H4 (cell line): ENCODE results near the gene TAS2R39. TPM values are rescaled to one million over a fixed set of nuclear protein-coding genes. Genes with fewer than 3 reads are reported as not detected.

Experiments used
- DNase-seq: peaks from one replicate; pipeline ENCODE4 v3.0.0-alpha.2; 2015; ENCODE audit warnings: low spot score
- total RNA-seq: library from RNA; depleted of rRNA; stranded (reverse); fragments of >200 nt; shearing (Covaris generic); gene quantifications from 2 replicates; pipeline ENCODE4 v1.2.3, GENCODE V29; 2014; rRNA removed

TAS2R39 gene
- total RNA-seq, 1 experiment from 2014 or later = not detected

DNA sequence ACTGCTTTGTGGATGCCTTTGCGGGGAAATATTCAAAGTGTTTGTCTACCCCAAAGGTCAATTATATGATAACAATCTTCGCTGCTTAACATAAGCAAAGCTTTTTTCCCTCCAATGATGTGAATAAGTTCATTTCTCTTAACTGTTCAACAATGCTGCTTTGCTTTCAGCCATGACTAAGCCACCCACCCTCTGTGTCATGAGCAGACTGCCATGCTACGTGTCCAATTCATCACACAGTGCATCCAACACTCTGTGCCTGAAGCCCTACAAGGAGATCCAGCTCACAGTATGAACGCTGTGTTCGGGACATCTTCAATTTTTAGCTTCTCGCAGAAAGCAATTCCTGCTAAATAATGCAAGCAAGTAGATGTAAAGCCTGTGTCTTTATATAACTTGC is 32.9 kb downstream of the TAS2R39 start:
- DNase-seq = no peak

DNA sequence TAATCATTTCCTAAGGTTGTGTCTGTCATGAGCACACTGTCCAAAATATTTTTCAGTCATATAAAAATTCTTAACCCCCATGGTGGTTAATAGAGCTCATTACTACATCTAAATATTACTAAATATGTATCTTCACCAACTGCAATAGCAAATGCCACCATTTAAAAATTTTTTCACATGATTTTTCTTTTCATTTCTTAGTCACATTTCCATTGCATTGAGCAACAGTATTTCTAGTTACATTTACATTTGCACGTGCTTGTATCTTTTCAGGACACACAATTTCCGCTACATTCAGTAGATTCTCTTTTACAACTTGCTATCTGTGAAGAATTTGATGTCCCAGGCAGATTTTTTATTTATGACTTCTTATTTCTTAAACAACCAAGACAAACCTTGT is 33.5 kb downstream of the TAS2R39 start:
- no peak for DNase-seq

DNA sequence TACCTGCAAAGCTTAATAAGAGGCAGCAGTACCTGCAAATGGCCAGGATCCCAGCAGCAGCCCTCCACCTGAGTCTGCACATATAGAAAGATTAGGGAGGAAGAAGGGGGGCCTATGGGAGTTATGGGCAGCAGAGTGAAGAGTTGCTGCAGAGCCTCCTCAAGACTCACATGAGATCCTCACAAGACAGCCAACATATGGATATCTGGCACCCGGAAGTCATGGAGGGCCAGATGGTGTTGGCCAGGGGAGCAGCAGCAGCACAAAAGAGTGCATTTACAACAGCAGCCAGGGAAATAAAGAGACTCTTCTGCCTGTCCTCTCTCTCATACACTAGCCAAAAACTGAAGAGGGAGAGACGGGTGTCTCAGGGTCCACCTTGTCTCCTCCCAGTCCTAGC is 34.6 kb downstream of the TAS2R39 start:
- no peak for DNase-seq

DNA sequence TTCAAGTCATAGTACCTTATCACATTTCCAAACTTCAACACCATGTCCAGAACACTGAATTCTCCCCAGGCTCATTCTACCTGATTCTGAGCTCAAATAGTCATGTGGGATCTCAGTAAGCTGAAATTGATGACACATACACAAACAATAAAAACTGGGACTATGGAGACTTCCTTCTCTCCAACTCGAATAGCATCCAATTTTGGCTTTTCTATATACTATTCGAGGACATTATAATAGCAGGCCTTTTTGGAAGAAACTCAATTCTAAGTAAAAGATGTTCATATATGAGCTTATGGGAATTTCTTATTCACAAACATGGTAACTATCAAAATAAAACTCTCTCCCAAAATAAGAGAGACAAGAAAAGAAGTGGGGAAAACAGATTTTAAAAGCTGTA is 38.1 kb downstream of the TAS2R39 start:
- no peak for DNase-seq

DNA sequence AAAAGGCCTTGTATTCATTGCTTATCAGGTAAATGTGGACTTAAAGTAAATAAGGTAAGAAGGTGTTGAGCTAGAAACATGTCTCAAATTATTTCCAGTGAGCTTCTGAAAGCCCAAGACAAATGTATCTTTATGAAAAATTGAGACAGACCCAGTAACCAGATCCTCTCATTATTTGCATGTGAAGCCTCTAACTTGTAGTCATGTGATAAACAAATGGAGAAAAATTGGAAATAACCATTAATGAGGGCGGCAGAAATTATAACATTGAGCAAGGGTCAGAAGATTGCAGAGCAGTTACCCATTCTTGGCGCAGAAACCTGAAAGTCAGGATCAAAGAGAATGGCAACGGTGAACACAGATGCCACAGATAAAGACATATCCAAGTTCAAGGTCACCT is 38.5 kb downstream of the TAS2R39 start, which contains the start of gene TAS2R40:
Gene TAS2R40 (plus strand): TSS at position 301 of the 400 bp plus-strand sequence. CDS start 42 bp downstream, at position 343.
- no peak for DNase-seq

DNA sequence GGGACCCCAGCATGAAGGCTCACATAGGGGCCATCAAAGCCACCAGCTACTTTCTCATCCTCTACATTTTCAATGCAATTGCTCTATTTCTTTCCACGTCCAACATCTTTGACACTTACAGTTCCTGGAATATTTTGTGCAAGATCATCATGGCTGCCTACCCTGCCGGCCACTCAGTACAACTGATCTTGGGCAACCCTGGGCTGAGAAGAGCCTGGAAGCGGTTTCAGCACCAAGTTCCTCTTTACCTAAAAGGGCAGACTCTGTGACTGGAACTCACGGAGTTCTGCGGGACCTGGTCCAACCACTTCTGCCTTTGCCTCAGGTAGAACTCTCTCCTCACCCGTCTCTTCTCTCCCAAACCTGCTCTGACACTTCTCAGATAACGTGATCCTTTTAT is 39.6 kb downstream of the TAS2R39 start:
- DNase-seq = no peak

DNA sequence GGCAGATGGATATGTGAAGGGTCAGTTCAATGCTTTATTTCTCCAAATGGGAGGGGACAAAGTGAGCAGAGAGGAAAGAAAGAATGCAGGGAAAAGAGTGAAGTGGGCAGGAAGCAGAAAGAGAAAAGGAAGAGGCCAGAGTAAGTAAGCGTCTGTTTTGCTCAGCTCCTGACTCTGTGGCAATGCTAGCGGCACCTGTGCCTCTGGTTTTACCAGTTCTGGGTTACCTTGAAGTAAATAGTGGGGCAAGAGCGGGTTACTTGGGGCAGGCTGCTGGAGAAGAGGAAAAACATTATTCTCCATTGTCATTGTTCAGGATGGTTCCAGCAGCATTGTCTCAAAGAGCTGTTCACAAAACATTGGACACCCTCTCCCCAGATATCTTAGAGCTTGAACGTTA is 40.6 kb downstream of the TAS2R39 start:
- DNase-seq = no peak

DNA sequence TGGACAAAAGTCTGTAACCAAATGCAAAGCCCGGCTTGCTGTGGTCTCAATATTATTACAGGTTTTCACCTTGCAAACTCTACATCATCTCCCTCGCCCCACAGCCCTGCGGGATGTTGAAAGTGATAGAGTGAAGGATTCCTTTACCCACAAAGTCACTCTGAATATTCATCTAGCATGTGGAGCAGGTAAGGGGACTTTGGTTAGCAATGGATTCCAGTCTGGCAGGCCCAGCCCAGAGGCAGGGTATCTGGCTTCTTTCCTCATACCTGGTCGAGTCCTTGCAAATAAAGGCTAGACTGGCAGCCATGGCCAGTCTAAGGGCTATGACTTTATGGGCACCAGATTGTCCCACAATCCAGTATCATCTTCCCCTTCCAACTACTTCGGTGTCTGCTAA is 41.8 kb downstream of the TAS2R39 start:
- no peak for DNase-seq

DNA sequence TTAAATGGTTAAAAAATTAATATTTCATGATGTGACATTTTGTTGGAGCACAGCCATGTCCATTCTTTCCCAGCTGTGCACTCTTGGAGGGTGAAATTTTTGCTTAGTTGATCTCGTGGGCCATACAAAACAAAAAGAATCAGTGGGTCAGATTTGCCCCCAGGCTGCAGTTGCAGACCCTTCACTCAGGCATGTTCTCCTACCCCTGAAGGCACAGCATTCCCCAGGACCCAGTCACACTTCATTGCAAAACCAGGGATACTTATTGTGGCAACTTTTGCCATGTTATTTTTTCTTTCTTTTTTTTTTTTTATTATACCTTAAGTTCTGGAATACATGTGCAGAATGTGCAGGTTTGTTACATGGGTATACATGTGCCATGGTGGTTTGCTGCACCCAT is 44.6 kb downstream of the TAS2R39 start:
- no peak for DNase-seq

DNA sequence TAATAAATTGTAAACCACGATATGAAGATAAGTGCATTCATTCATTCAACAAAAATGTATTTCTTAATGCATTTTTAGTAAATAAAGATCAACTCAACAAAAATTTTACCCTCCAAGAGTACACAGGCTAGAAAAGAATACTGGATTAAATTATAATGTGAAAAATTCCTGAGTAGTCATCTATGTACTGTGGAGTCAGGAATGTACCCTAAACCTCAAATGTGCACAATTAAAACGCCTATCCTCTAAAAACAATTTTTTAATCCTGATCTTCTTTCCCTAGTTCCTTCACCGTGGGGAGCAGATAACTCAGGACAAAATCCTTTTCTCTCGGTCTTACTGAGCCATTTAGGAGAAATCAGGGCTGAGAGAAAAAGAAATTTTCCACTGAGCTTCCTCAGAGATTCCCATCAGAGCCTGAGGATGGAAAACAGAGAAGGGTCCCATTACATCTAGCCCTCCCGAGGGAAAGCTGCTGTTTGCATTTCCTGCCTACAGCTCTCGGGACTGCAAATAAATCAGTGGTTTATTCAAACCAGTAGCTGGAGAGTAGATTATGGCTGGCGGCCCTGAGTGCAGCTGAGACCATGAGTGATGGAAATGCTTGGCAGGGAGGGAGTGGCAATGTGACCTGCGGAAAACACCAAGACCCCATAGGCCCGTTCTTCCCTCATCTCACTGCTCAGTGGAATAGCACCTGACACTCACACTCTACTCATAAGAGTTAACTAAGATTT is 46.0 kb downstream of the TAS2R39 start:
- no peak for DNase-seq

DNA sequence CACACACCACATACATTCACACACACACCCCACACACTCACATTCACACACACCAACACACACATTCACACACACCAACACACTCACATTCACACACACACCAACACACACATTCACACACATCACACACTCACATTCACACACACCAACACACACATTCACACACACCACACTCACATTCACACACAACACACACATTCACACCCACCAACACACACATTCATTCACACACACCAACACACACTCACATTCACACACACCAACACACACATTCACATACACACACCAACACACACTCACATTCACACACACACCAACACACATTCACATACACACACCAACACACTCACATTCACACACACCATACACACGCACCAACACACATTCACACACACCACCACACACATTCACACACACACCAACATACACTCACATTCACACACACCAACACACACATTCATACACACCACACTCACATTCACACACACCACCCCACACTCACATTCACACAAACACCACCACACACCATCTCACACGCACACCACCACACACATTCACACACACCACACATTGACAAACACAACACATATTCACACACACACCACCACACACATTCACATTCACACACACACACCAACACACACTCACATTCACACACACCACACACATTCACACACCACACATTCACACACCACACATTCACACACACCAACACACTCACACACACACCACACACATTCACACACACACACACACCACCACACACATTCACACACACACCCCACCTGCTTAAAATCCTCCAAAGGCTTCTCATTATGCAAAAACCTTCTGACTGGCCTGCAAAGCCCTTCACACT is 47.6 kb downstream of the TAS2R39 start:
- no peak for DNase-seq

Other genes with a start within 250 kb of the TAS2R39 start
- not detected in 2 replicates for gene TRPV5, start 249.7 kb upstream of the TAS2R39 start, total RNA-seq
- not detected in 2 replicates for gene LLCFC1, start 243.9 kb upstream of the TAS2R39 start, total RNA-seq
- gene KEL, start 221.1 kb upstream of the TAS2R39 start, total RNA-seq = 0.21 TPM in 1 of 2 replicates, not detected in the other
- not detected in 2 replicates for gene OR9A2, start 156.3 kb upstream of the TAS2R39 start, total RNA-seq
- gene OR6V1, start 131.1 kb upstream of the TAS2R39 start, total RNA-seq = not detected in 2 replicates
- not detected in 2 replicates for gene PIP, start 51.3 kb upstream of the TAS2R39 start, total RNA-seq
- gene TAS2R40, start 38.6 kb downstream of the TAS2R39 start, total RNA-seq = not detected in 2 replicates
- gene GSTK1, start 80.0 kb downstream of the TAS2R39 start, total RNA-seq = 117 and 152 TPM in 2 replicates
- 0.62 and 1.2 TPM in 2 replicates for gene TMEM139, start 101.5 kb downstream of the TAS2R39 start, total RNA-seq
- gene CASP2, start 104.9 kb downstream of the TAS2R39 start, total RNA-seq = 20.2 and 37.7 TPM in 2 replicates
- gene CLCN1, start 132.7 kb downstream of the TAS2R39 start, total RNA-seq = not detected in 2 replicates
- gene FAM131B, start 179.3 kb downstream of the TAS2R39 start, total RNA-seq = 2.0 and 3.1 TPM in 2 replicates
- 31.2 and 43.3 TPM in 2 replicates for gene ZYX, start 197.9 kb downstream of the TAS2R39 start, total RNA-seq
- not detected in 2 replicates for gene EPHA1, start 225.4 kb downstream of the TAS2R39 start, total RNA-seq